DMS153 treated with DMSO at 0.1 percent for 48 hours (cell line): Measurements from ENCODE around the gene FAM229B.
"Not testable (repeated sequence)": the region's sequence is repeated elsewhere in the genome, so short reads cannot be mapped to it uniquely, and the experiment has no call there.

Experiments
- DNase-seq: peaks from one replicate; lab custom pipeline; 2025; ENCODE audit not compliant: unreplicated experiment; lab: John Stamatoyannopoulos, UW

FAM229B gene, protein sequence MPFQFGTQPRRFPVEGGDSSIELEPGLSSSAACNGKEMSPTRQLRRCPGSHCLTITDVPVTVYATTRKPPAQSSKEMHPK

DNA sequence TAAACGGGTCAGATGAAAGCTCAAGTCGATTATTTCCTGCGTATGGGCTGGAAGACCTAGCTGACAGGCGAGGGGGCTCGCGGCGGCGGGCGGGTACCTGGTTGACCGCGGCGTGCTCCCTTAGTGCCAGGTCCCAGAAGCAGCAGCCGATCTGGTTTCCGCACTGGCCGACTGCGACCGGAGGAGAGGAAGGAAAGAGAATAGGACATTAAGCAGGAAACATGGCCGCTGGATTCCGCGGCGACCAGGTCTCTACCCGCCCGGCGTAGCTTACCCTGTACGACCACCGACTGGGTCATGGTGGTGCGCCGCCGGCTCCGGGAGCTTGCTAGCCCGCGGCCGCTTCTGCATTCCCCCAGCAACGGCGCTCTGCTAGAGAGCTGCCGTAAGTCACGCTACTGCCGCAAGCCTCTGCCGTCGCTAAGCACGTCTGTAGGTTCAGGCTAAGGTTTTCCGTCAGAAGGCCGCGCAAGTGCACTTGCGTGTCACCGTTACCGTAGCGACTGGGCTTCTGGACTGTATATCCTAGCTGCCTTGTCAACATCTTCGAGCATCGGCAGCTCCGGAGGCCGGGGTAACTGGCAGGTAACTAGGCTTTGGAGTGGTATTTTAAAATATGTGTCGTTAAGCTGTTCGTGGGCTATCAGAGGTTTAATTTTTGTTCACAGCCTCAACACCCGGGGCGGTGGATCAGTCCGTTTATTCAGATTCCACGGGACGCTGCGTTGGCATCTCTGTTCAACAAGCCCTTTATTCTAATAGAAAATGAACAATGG is at the start of gene FAM229B, which contains the start of gene TUBE1:
Gene FAM229B (plus strand): TSS at position 456 of the 776 bp plus-strand sequence. CDS start 11,693 bp downstream, outside the sequence.
Gene TUBE1 (minus strand): TSS at position 347 of the 776 bp plus-strand sequence. CDS start 48 bp downstream, at position 299.
- DNase-seq, result peak; percentile 89

DNA sequence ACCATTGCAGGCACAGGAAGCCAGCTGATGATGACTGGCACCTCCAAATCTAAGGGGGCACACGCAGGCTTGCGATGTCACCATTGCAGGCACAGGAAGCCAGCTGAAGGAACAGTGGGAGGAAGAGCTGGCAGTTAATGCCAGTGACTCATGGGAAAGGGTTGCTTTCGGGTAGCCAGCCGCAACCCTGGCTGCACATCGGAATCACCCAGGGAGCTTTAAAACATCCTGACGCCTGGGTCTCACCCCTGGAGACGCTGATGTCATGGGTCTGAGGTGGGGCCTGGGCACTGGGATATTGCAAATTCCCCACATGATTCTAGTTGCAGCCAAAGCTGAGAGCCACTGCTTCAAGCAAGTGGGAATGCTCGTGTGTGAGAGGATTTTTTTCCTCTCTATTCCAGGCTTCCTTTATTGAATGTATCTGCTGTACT is 49.6 kb upstream of the FAM229B start:
- DNase-seq, result no peak

DNA sequence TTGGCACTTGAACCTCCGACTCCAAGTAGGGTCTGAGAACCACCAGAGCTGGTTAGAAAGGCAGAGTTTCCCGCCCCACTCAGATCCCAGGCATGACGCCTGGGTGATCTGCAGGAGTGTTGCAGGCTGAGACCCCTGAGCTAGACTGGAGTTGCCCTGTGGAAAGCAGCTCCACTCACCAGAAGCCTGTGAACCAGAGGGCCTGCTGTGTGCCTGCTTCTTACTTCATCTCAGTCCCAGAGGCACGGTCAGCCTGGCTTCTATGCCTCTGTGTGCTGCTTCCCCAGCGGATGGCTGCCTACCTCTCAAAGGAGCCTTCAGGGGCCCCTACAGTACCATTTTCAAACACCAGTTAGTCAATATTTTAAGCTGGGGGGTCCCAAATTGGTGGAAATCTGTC is 49.1 kb upstream of the FAM229B start:
- DNase-seq, result no peak

DNA sequence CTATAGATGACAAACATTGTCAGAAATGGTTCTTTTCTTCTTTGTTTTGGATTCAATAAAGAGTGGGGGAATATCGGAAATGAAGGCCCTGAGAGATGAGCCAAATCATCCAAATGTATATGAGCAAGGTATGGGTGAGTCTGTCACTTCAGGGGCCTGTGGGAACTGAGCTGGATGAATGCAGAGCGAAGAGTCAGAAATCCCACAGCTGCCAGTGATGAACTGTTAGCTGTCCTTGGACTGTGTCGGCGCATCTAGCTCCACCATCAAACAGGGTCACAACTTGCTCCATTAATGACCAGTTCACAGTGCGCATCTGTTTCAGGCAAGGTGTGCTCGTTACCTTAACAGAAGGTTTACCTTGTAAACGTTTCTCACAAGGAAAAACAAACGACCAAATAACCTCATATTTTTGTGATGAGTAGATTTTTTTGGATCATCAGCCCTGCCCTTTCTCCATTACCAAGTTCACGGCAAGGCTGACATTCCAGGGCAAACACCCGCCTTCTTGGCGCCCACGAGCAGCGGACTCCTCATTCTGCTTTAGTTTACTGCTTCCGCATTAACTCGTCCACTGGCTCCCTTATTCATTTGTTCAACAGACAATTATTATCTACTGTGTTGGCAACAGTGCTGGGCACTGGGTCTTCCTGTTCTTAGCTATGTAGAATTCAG is 48.5 kb upstream of the FAM229B start:
- DNase-seq, result no peak

DNA sequence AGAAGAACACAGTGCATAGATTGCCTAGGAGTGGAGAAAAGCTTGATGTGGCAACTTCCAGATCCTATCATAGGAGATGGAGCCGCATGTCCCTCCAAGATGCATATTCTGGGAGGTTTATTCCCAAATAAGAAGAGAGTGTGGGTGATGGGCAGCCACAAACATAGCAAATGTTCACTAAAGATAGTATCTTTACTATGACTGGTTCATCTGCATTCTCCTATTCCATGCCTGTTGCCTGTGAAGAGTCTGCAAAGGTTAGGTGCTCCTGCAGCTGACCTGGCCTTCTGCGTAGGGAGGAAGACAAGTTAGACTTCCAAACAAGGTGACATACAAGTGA is 48.0 kb upstream of the FAM229B start:
- no peak for DNase-seq

DNA sequence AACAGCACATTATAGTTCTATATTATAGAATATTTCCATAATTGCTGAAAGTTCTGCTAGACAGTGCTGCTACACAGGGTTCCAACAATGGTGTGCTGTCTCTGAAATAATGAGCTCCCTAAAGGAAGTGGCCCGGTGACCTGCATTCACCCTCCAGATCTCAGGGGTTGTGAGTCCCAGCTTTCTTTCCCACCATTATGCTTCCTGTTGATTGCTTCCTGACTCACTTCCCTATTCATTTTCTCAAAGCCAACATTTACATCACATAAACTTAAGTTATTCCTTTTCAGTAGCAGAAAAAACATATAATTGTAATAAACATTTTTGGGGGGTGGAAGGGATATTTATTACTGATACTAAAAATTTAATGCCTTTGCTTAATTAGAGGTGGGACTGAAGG is 46.4 kb upstream of the FAM229B start:
- no peak for DNase-seq

DNA sequence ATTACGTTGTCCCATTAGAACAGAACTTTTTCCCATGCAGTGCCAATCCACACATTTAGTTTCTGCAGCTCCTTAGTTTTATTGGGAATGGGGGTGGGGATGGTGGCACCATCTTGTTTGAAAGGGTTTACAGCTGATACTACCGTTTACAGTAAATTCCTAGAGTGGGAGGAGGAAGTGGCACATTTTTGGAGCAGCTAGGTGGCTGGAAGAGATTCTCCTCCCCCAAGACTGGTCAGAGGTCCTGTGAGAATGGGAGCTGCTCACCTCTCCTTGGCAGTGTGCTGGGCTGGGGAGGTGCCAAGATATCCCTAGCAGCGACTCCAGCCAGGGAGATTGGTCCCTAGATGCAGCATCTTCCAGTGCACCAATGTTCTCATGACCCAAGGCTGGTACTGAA is 45.9 kb upstream of the FAM229B start:
- no peak for DNase-seq

DNA sequence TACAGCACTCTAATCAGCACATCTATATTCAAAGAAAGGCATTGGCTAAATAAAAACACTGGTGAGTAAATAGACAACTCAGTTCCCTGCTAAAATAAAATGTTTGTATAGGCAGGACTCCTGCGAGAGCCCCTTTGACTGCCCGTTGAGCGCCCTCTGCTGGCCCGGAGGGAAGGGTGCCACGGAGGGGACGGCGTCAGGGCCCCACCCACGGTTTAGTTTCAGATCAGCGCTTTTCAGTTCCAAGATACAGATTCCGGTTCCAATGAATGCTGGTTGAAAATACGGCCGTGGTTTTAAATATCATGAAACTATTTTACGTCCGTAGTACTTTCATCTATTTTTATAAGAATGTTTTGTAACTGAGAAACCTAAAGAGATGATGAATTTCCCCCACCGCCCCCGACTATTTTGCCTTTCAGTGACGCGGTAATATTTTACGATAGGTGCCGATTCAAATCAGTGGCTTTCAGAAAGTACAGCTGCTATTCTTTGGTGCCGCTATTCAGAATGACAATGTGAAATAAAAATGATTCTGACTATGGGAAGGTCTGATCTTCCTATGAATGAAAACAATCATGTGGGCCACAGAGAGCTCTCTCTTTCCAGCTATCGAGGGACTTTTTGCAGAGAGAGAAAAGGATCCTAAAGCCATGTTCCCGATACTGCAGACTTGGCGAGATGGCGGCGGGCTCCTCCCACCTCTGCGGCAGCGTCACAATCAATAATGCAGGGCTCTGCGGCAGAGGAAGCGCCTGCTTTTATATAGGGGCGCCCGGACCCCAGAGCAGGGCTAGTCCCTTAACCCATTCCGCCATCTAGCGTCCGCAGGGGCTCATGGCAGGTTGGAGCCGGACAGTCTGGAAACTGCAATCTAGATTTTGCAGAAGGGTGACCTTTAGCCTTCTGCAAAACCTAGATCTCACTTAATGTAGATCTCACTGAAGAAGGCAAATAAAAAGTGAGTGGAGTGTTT is 44.1 kb upstream of the FAM229B start:
- peak; percentile 92 for DNase-seq

DNA sequence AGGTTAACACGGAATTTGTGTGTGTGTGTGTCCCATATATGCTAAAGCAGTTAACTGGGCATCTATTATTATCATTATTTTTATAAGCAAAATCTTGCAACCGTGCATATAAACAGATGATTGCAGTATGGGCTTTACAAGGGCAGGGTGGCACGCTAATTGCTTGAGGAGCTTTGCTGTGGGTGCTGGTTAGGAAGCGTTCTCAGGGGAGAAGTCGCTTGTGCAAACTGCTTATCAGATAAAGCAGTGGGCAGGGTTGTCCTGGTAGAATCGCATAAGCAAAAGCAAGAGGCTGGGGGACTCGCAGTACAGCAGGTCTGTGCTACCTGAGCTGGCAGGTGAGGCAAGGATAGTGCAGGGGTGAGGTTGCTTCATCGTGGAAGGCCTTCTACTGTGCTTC is 43.2 kb upstream of the FAM229B start:
- no peak for DNase-seq

DNA sequence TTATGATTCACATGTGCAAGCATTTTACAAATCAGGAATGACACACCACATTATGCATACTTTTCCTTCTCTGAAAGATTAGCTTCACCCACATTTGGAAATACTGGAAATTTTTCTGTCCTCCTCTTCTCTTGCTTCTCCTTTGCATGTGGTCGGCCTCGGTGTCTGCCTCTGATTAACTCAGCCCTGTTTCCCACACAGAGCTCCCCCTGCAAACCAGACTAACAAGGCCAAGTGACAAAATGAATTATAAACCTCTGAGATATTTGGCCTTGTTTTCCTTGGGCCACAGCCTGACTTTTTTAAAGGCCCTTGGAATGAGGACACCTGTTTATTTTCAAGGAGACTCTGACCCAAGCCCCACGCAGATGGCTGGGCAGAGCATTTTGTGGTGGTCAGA is 42.5 kb upstream of the FAM229B start:
- no peak for DNase-seq

DNA sequence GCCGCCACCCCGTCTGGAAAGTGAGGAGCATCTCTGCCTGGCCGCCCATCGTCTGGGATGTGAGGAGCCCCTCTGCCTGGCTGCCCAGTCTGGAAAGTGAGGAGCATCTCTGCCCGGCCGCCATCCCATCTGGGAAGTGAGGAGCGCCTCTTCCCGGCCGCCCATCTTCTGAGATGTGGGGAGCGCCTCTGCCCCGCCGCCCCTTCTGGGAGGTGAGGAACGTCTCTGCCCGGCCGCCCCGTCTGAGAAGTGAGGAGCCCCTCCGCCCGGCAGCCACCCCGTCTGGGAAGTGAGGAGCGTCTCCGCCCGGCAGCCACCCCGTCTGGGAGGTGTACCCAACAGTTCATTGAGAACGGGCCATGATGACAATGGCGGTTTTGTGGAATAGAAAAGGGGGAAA is 39.9 kb upstream of the FAM229B start:
- DNase-seq, result not testable (repeated sequence)

DNA sequence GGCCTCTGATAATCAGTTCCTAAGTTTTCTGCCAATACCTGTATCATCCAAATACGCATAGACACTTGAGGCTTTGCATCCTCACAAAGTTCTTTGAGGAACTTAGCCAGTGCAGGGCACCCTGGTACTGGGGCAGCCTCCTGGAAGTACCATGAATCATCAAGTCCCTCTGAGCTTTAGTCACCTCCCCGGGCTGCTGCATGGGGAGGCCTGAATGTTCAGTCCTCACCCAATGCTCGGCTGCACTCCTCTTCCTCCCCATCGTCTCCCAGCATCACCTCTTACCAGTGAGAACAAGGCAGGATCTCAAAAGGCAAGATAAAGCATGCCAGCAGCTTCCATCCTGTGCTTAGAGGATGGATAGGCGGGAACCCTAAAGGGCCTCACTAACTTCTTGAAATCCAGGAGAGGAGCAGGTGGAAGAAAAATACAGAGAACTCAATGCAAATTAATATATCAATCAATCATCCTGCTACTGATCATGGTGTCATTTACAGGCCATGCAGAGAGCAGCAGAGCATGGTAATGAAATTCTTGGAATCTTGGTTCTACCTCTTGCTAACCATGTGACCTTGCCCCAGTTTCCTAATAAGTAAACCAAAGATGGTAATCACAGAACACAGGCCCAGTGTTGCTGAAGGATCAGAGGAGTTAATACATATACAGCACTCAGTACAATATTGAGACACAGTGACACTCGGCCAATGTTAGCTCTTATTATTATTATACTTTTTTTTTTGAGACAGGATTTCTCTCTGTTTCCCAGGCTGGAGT is 38.2 kb upstream of the FAM229B start:
- DNase-seq, result no peak

DNA sequence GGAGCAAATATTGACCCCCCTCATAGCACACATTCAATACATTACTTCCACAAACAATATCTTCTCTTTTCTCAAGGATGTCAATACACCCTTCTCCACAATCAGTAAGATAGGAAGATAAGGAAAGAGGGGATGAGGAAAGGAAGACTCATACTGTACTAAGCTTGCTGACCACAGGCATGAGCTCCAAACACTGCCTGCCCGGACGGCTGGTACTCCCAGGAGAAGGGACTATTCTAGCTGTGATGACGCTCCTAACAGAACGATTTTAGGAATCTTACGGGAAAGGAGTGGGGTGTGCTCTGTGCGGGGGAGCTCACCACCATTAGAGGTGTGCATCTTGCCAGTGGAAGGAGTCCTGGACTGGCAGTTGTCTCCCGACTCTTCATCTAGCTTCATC is 37.4 kb upstream of the FAM229B start:
- no peak for DNase-seq

DNA sequence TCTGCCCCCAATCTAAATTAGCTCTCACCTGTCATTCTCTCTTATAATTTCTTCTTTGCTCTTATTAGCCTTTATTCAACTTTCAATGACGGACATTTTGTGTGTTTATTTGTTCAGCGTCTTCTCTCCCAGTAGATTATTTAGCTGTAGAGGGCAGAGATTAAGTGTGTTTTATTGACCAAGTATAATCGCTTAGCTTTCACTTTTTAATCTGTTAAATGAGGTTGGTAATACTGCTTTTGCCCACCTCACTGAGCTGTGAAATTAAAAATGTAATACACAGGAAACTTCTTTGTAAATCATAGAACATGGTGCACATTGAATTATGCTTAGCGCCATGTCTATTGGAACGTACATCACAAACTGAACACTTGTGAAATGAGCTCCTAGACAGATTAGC is 37.0 kb upstream of the FAM229B start:
- DNase-seq, result no peak

DNA sequence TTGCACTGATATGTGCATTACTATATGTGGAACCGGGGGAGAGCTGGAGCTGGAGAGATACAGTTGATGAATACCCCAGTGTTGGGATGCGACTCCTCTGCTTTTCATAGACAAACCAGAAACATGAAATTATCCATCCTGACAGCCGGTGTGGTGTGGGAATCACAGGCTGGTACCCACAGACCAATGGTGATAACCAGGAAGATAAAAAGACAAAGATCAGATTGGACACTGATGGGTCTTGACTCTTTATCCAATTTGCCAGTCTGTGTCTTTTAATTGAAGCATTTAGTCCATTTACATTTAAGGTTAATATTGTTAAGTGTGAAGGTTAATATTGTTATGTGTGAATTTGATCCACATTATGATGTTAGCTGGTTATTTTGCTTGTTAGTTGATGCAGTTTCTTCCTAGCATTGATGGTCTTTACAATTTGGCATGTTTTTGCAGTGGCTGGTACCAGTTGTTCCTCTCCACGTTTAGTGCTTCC is 36.1 kb upstream of the FAM229B start:
- not testable (repeated sequence) for DNase-seq

DNA sequence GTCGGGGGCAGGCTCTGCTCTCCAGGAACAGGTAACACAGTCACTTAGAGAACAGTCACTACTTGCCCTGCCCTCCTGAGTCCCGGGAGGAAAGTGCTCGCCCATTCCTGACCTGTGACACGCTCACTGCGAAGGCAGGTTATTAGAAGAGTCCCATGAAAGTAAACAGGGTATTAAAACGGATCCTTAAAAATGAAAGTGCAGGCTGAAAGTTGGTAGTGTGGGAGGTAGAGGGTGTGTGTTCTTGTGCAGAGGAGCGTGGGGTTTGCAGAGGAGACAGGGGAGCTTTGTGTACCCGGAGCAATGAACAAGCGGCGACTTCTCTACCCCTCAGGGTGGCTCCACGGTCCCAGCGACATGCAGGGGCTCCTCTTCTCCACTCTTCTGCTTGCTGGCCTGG is 33.4 kb upstream of the FAM229B start, which contains the start of gene CCN6:
Gene CCN6 (plus strand): TSS at position 104 of the 400 bp plus-strand sequence. CDS start 254 bp downstream, at position 358.
- no peak for DNase-seq

DNA sequence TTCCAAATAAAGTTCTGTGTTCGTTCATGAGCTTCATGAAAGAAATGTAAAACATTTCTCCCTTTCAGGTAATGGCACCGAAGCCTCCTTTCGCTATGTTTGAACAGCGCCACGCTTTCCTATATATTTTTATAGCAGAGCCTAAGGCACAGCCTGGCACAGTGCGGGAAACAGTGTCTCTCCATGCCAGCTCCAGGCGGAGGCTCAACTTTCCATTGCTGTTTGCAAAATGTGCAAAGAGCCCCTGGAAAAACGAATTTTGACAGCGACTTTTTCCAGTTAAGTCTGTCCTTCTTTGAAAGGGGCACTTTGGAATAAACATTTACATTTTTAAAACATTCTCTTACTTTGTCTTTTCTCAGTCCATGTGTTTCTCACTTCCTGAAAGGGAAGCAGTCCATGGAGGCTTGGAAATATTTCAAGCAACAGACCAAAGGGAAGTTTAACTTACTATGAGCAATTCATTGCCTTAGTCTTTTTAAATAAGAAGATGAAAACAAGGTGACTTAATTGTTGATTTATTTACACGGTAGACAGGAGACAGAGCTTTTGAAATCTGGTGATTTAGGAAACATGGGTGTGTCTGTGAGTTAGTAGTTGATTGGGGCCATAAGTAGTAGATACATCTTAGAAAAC is 32.7 kb upstream of the FAM229B start:
- no peak for DNase-seq

DNA sequence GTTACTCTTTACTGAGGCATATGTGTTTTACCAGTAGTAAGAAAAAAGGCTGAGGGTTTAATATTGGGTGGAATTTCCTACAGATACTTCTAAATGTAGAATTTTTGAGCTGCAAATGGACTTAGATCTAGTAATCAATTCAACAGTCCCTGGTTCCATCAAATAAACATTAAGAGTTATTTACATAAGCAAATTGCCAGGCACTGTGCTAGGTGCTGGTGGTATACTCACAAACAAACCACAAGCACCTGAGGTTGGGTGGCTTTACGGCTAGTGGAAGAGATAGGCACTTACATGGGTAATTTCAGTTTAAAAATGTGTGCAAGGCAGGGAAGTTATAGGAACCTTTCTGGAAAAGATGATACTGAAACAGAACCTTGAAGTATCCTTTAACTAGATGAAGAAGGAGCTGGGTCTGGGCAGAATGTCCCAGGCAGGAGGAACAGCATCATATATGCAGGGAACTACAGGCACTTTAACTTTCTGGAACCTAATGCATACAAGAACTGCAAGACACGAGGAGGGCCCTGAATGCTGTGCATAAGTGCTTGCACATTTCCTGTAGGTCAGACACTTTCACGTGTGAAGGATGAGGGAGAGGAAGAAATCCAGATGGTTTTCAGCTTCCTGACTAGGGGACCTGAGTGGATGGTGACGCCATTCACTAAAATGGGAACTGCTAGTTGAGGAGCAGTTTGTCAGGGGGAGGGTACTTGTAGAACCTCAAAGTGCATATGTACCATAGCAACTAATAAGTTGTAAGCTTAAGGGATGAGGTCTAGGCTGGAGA is 29.0 kb upstream of the FAM229B start:
- DNase-seq, result no peak

DNA sequence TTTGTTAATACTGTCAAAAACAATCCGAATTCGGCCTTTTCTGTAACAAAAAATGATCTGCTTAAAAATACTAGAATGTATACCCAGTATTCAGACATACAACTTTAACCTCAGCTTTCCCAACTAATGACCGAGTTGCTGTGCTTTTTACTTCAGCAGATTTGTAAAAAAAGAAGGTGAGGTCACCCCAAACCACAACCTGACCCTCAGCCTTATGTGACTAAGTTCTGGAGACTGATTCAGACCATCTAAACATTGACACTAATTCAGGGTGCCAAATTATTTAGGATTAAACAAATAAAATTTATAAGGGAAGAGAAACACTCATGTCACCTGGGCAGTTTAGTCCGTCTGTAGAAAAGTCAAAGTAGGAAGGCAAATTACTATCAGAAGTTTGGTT is 25.8 kb upstream of the FAM229B start:
- no peak for DNase-seq
